Airway epithelial cell (primary cell): Measurements from ENCODE around the gene CNTN1. TPM values are rescaled to one million over a fixed set of nuclear protein-coding genes. Genes with fewer than 3 reads are reported as not detected.

Experiments
- total RNA-seq: library from RNA; depleted of rRNA; stranded (reverse); fragments of >200 nt; gene quantifications from 2 replicates; pipeline ENCODE4 v1.2.3, GENCODE V29; 2015

The CNTN1 gene
- total RNA-seq: 33.2 and 56.1 TPM in 2 replicates

GRCh38 chr12:40691913-40692764, at the start of gene CNTN1:
Gene CNTN1 (plus strand): TSS chr12:40692439.

